ENCODE results near the gene USP20.
A peak's percentile ranks its signal among the peaks of the same experiment; 100 is the strongest.

Gene USP20

GRCh38 chr9:129885018-129885669 is 49.9 kb downstream of the USP20 start:
- ATAC-seq: peak; percentile 8
- TF ChIP-seq ZNF8 (CRISPR knock-in tag; IDR thresholded peaks at IDR 0.05) (no peak), CSRNP3 (CRISPR knock-in tag; IDR thresholded peaks at IDR 0.05) (no peak)

GRCh38 chr9:129885670-129886106 is 50.4 kb downstream of the USP20 start:
- ATAC-seq: peak; percentile 93

DNA sequence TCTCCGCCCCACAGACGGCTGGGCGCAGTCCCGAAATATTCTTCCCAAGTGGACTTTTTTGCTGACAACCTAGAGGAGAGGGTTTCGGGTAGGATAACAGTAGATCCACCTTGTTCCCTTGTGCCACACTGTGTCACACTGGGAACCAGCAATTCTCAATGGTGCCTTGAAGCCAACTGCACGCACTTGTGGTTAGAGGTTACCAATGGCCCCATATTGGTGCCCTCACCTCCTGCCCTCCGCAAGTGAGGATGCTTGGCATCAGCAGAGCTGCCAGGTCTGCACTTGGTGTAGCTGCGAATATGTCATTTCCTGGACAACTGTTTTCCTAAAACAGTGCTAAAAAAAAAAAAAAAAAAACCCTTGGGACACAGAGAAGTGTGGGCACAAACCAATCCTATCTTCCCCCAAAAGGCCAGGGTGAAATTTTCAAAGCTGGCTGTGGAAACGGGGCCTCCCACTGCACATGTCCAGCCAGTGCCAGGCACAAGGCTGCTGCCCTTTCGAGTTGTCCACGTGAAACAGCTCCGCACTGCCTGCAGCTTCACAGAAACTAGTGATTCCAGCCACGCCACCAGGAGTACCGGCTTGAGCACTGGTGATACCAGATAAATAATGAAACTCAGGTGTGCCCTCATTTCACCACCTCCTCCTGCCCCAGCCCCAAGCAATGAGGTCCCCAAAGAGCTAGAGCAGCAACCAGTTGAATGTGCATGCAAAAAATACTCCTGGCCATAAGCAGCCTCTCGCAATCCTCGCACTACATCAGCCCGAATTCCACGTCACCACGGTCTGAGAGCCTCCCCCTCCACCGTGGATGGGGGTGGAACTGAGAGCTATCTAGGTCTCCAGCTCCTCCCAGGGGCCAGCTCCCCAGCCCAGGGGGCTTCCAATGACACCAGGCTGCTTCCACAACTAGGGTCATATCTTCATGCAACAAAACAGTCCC is 51.2 kb downstream of the USP20 start:
- TF ChIP-seq TCF4 (CRISPR knock-in tag; IDR thresholded peaks at IDR 0.05; ENCODE audit: borderline replicate concordance) (no peak), PPARA (CRISPR knock-in tag; IDR thresholded peaks at IDR 0.05; ENCODE audit: borderline replicate concordance) (no peak), RARB (CRISPR knock-in tag; IDR thresholded peaks at IDR 0.05) (no peak), GLIS3 (CRISPR knock-in tag; IDR thresholded peaks at IDR 0.05) (no peak), ZC3H10 (CRISPR knock-in tag; IDR thresholded peaks at IDR 0.05) (no peak), CSDC2 (CRISPR knock-in tag; IDR thresholded peaks at IDR 0.05) (no peak), ZNF70 (CRISPR knock-in tag; IDR thresholded peaks at IDR 0.05) (no peak), ESRRG (CRISPR knock-in tag; IDR thresholded peaks at IDR 0.05) (no peak), OSR1 (CRISPR knock-in tag; IDR thresholded peaks at IDR 0.05) (no peak), CSRNP3 (CRISPR knock-in tag; IDR thresholded peaks at IDR 0.05) (no peak), TOX (CRISPR knock-in tag; IDR thresholded peaks at IDR 0.05; ENCODE audit: borderline replicate concordance) (no peak), POU6F1 (CRISPR knock-in tag; IDR thresholded peaks at IDR 0.05; ENCODE audit: borderline replicate concordance, low read depth) (no peak), BACH2 (CRISPR knock-in tag; IDR thresholded peaks at IDR 0.05; ENCODE audit: borderline replicate concordance) (no peak)
- no peak for ATAC-seq

More at GRCh38 chr9:129885670-129886106, 50.4 kb downstream of the USP20 start:
- TF ChIP-seq CREB5 (CRISPR knock-in tag; IDR thresholded peaks at IDR 0.05; ENCODE audit: low read depth) (no peak), ZFP30 (CRISPR knock-in tag; IDR thresholded peaks at IDR 0.05) (no peak)
- TF ChIP-seq, protein P1, sequence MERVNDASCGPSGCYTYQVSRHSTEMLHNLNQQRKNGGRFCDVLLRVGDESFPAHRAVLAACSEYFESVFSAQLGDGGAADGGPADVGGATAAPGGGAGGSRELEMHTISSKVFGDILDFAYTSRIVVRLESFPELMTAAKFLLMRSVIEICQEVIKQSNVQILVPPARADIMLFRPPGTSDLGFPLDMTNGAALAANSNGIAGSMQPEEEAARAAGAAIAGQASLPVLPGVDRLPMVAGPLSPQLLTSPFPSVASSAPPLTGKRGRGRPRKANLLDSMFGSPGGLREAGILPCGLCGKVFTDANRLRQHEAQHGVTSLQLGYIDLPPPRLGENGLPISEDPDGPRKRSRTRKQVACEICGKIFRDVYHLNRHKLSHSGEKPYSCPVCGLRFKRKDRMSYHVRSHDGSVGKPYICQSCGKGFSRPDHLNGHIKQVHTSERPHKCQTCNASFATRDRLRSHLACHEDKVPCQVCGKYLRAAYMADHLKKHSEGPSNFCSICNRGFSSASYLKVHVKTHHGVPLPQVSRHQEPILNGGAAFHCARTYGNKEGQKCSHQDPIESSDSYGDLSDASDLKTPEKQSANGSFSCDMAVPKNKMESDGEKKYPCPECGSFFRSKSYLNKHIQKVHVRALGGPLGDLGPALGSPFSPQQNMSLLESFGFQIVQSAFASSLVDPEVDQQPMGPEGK (CRISPR knock-in tag; IDR thresholded peaks at IDR 0.05; ENCODE audit: borderline replicate concordance): peak; percentile 50; the same call in 1 of the 2 replicates
